Nephron (organoid): ENCODE results near the gene DNMT3L.

Experiments used
- H3K27ac Mint-ChIP-seq, 3 experiments: 2 replicates each; pipeline ENCODE4 v1.8.0; 2020; ENCODE audit warnings: mixed read lengths in 3 of 3, mild to moderate bottlenecking in 2 of 3, moderate library complexity in 1 of 3
- H3K27me3 Mint-ChIP-seq: 2 replicates; pipeline ENCODE4 v1.8.0; 2021; ENCODE audit warnings: low read depth, mild to moderate bottlenecking, moderate library complexity, mixed read lengths
- H3K36me3 Mint-ChIP-seq: 2 replicates; pipeline ENCODE4 v1.8.0; 2020; ENCODE audit warnings: low read depth, mixed read lengths
- H3K4me1 Mint-ChIP-seq: 2 replicates; pipeline ENCODE4 v1.8.0; 2020; ENCODE audit warnings: mixed read lengths
- H3K4me3 Mint-ChIP-seq, 3 experiments: 2 replicates each; pipeline ENCODE4 v1.8.0; 2020; ENCODE audit warnings: mild to moderate bottlenecking in 3 of 3, mixed read lengths in 3 of 3, moderate library complexity in 2 of 3
- H3K9me3 Mint-ChIP-seq: 2 replicates; pipeline ENCODE4 v1.8.0; 2020; ENCODE audit warnings: mixed read lengths
- TF ChIP-seq, protein P1 (sequence below), 3 experiments: fragments of 200-600 bp; sonication (generic); IDR thresholded peaks; one replicate each; pipeline ENCODE4 v1.5.0; 2021; ENCODE audit warnings: antibody characterized with exemption in 3 of 3; ENCODE audit not compliant: unreplicated experiment in 3 of 3

DNMT3L gene

DNA sequence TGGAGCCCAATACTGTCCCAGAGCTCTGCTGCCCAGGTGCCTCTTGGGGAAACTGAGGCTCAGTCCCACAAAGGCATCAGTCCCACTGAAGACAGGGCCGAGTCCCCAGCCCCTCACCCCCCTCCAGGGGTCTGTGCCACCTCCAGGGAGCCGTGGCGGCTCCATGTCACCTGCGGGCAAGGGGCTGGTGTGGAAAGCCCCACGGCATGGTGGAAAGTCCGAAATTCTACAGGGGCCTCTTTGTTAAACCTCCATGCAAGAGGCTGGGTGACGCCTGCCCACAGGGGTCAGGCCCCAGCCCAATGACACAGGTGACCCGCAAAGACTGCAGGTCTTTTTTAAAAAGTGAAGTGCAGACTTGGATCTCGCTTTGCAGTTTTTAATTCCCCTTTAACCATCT is 20.7 kb upstream of the DNMT3L start:
- H3K36me3 Mint-ChIP-seq, result no peaks in the 10 kb centered on the region
- no peak overlapping the region for H3K4me3 Mint-ChIP-seq
- peaks cover 33% of the 10 kb centered on the region for H3K27me3 Mint-ChIP-seq
- H3K27ac Mint-ChIP-seq, result no peak overlapping the region
- H3K9me3 Mint-ChIP-seq, result no peaks in the 10 kb centered on the region
- TF ChIP-seq, protein P1, sequence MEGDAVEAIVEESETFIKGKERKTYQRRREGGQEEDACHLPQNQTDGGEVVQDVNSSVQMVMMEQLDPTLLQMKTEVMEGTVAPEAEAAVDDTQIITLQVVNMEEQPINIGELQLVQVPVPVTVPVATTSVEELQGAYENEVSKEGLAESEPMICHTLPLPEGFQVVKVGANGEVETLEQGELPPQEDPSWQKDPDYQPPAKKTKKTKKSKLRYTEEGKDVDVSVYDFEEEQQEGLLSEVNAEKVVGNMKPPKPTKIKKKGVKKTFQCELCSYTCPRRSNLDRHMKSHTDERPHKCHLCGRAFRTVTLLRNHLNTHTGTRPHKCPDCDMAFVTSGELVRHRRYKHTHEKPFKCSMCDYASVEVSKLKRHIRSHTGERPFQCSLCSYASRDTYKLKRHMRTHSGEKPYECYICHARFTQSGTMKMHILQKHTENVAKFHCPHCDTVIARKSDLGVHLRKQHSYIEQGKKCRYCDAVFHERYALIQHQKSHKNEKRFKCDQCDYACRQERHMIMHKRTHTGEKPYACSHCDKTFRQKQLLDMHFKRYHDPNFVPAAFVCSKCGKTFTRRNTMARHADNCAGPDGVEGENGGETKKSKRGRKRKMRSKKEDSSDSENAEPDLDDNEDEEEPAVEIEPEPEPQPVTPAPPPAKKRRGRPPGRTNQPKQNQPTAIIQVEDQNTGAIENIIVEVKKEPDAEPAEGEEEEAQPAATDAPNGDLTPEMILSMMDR (IDR thresholded peaks at IDR 0.05; ENCODE audit: unreplicated experiment in 3 of 3), result no peak
- H3K4me1 Mint-ChIP-seq, result peaks cover 24% of the 10 kb centered on the region

DNA sequence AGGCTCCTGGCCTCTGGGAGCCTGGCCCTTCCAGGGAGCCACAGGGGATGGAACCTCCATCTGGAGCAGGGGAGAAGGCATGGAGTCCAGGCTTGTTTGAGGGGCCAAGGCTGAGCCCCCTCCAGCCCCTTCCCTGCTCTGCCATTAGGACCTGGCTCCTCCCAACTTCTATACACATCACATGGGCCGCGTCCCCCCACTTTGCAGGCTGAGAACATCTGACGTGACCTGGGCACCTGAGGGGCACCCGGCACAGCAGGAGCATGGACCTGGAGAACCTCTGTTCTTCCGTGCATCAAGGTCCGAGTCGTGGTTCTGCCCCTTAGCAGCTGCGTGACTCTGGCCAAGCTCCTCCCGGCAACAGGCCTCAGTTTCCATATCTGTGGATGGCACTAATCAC is 20.1 kb upstream of the DNMT3L start:
- Mint-ChIP-seq H3K4me1 (peaks cover 24% of the 10 kb centered on the region), H3K27me3 (peaks cover 33% of the 10 kb centered on the region), H3K27ac (no peak overlapping the region), H3K4me3 (no peak overlapping the region), H3K36me3 (no peaks in the 10 kb centered on the region), H3K9me3 (no peaks in the 10 kb centered on the region)
- TF ChIP-seq, protein P1 (IDR thresholded peaks at IDR 0.05; ENCODE audit: unreplicated experiment in 3 of 3), result no peak

DNA sequence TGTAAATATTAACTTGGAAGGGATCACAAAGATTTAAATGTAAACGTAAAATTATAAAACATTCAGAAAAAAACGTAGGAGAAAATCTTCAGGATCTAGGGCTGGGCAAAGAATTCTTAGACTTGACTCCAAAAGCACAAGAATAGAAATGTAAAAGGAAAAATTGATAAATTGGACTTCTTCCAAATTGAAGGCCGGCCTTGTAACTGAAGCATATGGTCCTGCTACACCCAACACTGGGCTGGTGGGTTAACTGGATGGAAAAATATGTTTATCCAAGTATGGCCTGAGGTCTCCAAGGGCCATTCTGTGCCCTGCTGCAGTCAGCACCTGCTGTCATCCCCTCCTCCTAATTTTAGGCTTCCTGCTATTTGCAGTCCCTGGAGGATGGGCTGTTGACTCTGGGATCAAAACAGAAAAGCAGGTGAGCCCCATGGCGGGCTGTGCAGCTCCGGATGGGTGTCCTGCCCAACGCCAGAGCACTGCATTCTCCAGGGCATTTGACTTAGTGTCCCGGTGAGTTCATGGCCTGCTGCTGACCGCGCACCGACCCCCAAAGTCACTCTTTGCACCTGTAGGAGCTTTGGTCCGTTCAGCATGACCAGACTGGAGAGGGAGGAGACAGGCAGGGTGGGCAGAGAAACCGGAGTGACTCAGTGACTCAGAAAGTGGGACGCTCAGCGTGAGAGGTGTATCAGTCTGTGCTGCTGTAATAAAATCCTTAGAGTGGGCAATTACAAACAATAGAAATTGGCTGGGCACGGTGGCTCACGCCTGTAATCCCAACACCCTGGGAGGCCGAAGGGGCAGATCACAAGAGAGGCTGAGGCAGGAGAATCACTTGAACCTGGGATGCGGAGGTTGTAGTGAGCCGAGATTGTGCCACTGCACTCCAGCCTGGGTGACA is 17.9 kb upstream of the DNMT3L start:
- TF ChIP-seq, protein P1 (IDR thresholded peaks at IDR 0.05; ENCODE audit: unreplicated experiment in 3 of 3), result no peak
- H3K36me3 Mint-ChIP-seq, result no peaks in the 10 kb centered on the region
- peaks cover 30% of the 10 kb centered on the region for H3K27me3 Mint-ChIP-seq
- peak overlapping the region in 1 of 3 experiments; percentile 39 for H3K4me3 Mint-ChIP-seq
- H3K27ac Mint-ChIP-seq, result no peak overlapping the region
- peaks cover 3% of the 10 kb centered on the region for H3K9me3 Mint-ChIP-seq
- H3K4me1 Mint-ChIP-seq, result peaks cover 24% of the 10 kb centered on the region

DNA sequence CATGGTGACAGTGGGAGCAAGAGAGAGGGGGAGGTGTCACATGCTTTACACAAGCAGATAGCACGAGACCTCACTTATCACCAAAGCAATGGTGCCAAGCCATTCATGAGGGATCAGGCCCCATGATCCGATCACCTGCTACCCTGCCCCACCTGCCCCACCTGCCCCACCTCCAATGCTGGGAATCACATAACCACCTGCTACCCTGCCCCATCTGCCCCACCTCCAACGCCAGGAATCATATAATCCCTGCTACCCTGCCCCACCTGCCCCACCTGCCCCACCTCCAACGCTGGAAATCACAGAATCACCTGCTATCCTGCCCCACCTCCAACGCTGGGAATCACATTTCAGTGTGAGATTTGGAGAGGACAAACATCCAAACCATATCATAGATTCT is 13.3 kb upstream of the DNMT3L start:
- no peak overlapping the region for H3K4me3 Mint-ChIP-seq
- TF ChIP-seq, protein P1 (IDR thresholded peaks at IDR 0.05; ENCODE audit: unreplicated experiment in 3 of 3), result no peak
- H3K27ac Mint-ChIP-seq, result no peak overlapping the region
- peaks cover 3% of the 10 kb centered on the region for H3K9me3 Mint-ChIP-seq
- peaks cover 4% of the 10 kb centered on the region for H3K27me3 Mint-ChIP-seq
- peaks cover 10% of the 10 kb centered on the region for H3K4me1 Mint-ChIP-seq
- H3K36me3 Mint-ChIP-seq, result no peaks in the 10 kb centered on the region

DNA sequence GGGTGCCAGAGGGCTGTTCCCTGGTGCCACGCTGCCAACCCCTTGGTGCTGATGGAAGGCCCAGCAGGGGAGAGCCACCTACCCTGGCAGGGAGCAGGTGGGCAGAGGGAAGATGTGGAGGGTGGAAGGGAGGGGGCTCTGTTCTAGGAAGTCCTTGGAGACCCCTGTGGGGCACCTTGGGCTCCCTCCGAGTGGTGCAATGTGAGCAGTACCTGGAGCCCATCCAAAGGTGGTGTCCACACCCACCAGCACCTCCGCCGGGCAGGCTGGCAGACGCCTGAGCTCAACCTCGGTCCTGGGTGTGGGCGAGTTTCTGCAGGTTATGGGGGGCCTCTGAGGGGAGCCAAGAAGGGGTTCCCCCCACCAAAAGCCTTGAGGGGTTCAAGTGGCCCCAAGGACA is 11.3 kb upstream of the DNMT3L start:
- Mint-ChIP-seq H3K4me1 (no peaks in the 10 kb centered on the region), H3K27ac (no peak overlapping the region), H3K36me3 (no peaks in the 10 kb centered on the region), H3K9me3 (peaks cover 3% of the 10 kb centered on the region), H3K4me3 (no peak overlapping the region), H3K27me3 (peaks cover 3% of the 10 kb centered on the region)
- TF ChIP-seq, protein P1 (IDR thresholded peaks at IDR 0.05; ENCODE audit: unreplicated experiment in 3 of 3), result no peak
